Measurements from ENCODE around the gene DLG1. TPM values are rescaled to one million over a fixed set of nuclear protein-coding genes. Genes with fewer than 3 reads are reported as not detected.

The DLG1 gene
- total and polyA plus RNA-seq, 9 of the 15 experiments (the other 6 are each of a cell fraction or from before 2014, with no cell fraction given), result 9.4 to 63.5 (median 43.6) TPM

- TF ChIP-seq GTF3C2 (IDR thresholded peaks at IDR 0.05; ENCODE audit: borderline replicate concordance, extremely low read depth, insufficient read length), result no peak
- no peak for TF ChIP-seq IFI16 (CRISPR knock-in tag; IDR thresholded peaks at IDR 0.05)
- TF ChIP-seq SIN3B (IDR thresholded peaks at IDR 0.05; ENCODE audit: low read depth), result no peak
- TF ChIP-seq POLR2A (conservative IDR thresholded peaks at IDR 0.05), result no peak
- peak; percentile 67 to 92 for TF ChIP-seq RCOR1 (IDR thresholded peaks at IDR 0.05; ENCODE audit: borderline replicate concordance in 1 of 2, low read depth in 2 of 2, low read length in 2 of 2)
- TF ChIP-seq ZNF197 (CRISPR knock-in tag; IDR thresholded peaks at IDR 0.05; ENCODE audit: low read depth), result no peak
- peak; percentile 96 for TF ChIP-seq CTBP1 (IDR thresholded peaks at IDR 0.05; ENCODE audit: borderline replicate concordance)
- TF ChIP-seq ZBTB1 (CRISPR knock-in tag; IDR thresholded peaks at IDR 0.05; ENCODE audit: borderline replicate concordance, low read depth), result peak; percentile 57; the same call in 1 of the 2 replicates
- TF ChIP-seq FOXK2 (conservative IDR thresholded peaks at IDR 0.05 in 1 of 2, IDR thresholded peaks at IDR 0.05 in 1 of 2; ENCODE audit: low read depth in 2 of 2), result no peak
- no peak for TF ChIP-seq HLTF (IDR thresholded peaks at IDR 0.05)
- TF ChIP-seq E2F3 (CRISPR knock-in tag; IDR thresholded peaks at IDR 0.05), result no peak
- TF ChIP-seq MGA (IDR thresholded peaks at IDR 0.05), result peak; percentile 90
- TF ChIP-seq HMG20B (CRISPR knock-in tag; IDR thresholded peaks at IDR 0.05), result no peak
Observed at GRCh38 chr3:197031315-197032285, 266.8 kb downstream of the DLG1 start (continued).
